Stimulated activated CD4-positive, alpha-beta T cell treated with anti-CD3 and anti-CD28 coated beads, Interleukin-1b, Interleukin-23, amount 100 ng/mL, for 24 hours (primary cell): Measurements from ENCODE around the gene RNF181.
"Not testable (repeated sequence)": the region's sequence is repeated elsewhere in the genome, so short reads cannot be mapped to it uniquely, and the experiment has no call there.

Experiments used
- DNase-seq, 4 experiments: peaks; one replicate each; pipeline ENCODE4 v3.0.0-alpha.2; 2020; ENCODE audit warnings: low read depth in 4 of 4, low spot score in 1 of 4

The RNF181 gene, protein sequence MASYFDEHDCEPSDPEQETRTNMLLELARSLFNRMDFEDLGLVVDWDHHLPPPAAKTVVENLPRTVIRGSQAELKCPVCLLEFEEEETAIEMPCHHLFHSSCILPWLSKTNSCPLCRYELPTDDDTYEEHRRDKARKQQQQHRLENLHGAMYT

GRCh38 chr2:85595301-85596025, at the start of gene RNF181:
RNF181 (plus strand) TSS chr2:85595745; CDS start chr2:85595764, 19 bp downstream.
- DNase-seq, result peak; percentile 62 to 85 (median 72)

DNA sequence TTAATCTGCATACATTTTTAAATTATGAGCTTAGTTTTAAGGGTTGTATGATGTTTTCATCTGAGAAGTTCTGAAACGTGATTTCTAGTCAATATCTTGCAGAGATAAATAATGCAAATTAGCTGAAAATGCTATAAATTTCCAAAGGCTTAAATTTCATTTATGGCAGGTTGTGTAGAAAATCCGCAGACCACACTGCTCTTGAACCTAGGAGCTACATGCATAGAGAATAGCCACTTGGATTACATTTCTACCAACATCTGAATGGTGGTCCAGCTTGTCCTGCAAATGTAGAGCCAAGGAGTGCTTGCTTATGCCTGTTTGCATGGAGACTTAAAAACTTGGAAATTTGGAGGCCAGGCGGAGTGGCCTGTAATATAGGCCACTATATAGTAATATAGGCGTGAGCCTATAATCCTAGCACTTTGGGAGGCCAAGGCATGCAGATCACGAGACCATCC, 49.7 kb upstream of the RNF181 start:
- DNase-seq, result no peak

DNA sequence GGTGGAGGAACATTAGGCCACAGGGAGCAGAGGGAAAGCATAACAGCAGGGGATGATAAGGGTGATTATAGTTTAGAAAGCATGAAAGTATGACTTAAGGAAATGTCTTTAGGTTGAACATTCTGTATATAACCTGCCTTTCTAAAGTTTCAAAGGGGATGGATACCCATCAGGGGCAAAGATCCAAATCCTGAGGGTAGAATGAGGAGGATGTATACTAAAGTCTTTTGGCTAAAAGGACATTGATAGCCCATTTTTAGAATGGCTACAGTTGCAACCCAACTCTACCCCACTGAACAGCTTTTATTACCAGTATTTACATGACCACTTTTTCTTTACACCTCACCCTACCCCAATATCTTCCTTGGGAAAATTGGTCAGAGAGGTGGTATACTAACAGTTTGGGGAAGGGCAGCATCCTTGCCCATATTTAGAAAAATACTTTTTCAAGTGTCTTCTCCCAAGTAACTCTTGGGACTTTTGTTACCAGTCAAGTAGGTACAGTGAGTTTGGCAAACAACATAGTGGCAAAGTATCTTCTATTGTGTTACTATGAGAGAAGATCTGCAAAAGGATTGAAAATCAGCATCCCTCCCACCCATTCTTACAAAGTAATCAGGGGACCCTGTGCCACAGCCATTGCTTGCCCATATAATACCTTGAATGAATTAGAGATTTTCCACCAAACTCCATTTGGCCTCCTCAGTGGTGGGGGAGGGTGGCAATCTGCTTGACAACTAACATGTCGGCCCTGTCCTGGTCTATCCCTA, 48.3 kb upstream of the RNF181 start:
- no peak for DNase-seq

GRCh38 chr2:85547859-85548607, 47.5 kb upstream of the RNF181 start:
- no peak for DNase-seq

DNA sequence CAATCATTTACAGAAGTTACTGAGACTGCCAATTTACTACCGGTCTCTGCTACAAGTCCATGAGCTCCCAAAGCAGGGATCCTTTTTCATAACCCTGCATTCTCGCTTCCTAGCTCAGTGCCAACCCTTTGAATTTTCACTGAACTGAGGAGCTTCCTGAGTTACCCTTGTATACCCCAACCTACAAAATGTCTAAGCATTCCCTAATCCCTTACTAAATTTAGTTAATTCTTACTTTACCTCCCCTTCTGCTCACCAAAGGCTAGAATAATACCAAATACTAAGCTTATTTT, 47.0 kb upstream of the RNF181 start:
- no peak for DNase-seq

GRCh38 chr2:85549095-85549494, 46.5 kb upstream of the RNF181 start:
- no peak for DNase-seq

DNA sequence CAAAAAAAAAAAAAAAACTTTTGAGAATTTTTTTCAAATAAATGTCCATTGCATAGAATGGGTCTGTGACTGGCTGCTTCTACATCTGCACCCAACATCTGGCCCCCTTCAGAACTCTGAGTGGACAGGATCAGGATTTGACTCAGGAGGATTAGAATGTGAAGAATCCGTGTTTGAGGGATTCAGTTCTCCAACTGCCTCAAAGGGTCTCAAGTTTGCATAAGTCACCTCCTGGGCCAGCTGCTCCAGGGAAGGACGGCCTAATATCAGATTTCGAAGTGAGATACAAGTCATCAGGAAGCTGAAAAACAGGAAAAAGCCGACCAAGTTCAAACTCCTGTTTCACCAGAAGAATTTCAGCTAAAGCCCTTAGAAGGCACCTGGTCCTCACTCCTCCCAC, 45.7 kb upstream of the RNF181 start:
- no peak for DNase-seq

- no peak for DNase-seq
Observed at GRCh38 chr2:85550486-85550885, 45.1 kb upstream of the RNF181 start.

DNA sequence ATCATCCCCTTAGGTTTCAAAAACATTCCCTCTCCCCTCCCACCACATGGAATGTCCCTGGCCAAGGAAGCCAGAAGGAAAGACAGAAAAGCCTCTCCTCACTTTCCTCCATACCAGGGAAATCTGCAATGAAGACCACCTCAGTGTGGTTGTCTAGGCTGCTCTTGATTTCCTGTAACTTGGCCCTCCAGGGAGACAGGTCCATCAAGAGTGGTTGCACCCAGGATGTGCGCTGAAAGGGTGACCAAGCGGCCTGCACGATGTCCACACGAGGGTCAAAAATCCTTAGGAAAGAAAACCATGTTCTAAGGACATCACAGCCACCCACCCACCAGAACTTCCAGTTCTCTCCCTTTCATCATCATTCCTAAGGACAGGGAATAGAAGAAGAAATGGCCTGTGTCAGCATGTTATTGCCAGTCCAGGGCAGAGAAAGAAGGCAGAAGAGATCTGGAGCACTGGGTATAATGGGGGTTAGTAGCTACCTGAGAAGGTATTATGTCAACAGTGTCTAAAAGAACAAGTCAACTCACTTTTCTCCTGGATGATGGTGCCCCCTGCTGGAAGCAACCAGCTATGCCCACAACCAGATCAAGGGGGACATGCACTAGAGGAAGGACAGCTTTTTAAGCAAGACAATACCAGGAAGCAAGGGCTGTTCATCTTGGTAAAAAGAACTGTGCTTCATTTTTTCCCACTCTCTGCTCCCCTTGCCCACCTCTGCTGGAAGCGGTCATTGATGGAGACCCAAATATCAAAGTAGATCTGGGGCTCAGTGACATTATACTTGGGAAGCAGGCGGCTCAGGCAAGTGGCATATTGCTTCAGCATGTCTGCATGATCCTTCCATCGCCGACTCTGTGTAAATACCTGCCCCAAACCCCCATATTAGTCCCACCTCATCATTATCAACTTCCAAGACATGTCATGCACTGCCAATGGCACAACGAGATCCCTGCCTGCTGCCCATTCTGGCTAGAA, 43.6 kb upstream of the RNF181 start:
- DNase-seq, result peak; percentile 73 to 79 (median 75)

DNA sequence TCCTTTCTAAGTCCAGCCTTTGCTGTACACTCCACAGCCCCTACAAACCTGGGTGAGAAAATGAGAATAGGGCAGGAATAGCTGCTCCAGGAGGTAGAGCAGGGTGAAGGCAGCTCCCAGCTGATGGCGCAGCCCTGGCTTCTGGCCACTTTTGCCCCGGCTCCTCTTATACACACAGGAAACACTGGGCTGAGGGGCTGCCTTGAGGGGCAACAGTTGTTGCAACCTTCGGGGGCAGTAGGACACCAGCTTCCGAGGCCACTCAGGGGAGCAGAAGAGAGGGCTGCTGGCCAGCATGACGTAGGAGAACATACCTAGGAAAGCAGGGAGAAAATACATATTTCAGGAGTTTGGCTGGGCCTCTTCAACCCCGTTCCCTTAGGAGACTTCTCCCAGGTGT, 42.4 kb upstream of the RNF181 start:
- DNase-seq, result no peak

GRCh38 chr2:85554980-85555612, 40.4 kb upstream of the RNF181 start:
- DNase-seq, result no peak

- no peak for DNase-seq
Observed at GRCh38 chr2:85557130-85557529, 38.4 kb upstream of the RNF181 start.

- DNase-seq, result no peak
Observed at GRCh38 chr2:85558160-85558559, 37.4 kb upstream of the RNF181 start.

GRCh38 chr2:85560403-85560726, 35.2 kb upstream of the RNF181 start:
- not testable (repeated sequence) for DNase-seq

GRCh38 chr2:85560812-85561279, 34.7 kb upstream of the RNF181 start:
- DNase-seq, result no peak

DNA sequence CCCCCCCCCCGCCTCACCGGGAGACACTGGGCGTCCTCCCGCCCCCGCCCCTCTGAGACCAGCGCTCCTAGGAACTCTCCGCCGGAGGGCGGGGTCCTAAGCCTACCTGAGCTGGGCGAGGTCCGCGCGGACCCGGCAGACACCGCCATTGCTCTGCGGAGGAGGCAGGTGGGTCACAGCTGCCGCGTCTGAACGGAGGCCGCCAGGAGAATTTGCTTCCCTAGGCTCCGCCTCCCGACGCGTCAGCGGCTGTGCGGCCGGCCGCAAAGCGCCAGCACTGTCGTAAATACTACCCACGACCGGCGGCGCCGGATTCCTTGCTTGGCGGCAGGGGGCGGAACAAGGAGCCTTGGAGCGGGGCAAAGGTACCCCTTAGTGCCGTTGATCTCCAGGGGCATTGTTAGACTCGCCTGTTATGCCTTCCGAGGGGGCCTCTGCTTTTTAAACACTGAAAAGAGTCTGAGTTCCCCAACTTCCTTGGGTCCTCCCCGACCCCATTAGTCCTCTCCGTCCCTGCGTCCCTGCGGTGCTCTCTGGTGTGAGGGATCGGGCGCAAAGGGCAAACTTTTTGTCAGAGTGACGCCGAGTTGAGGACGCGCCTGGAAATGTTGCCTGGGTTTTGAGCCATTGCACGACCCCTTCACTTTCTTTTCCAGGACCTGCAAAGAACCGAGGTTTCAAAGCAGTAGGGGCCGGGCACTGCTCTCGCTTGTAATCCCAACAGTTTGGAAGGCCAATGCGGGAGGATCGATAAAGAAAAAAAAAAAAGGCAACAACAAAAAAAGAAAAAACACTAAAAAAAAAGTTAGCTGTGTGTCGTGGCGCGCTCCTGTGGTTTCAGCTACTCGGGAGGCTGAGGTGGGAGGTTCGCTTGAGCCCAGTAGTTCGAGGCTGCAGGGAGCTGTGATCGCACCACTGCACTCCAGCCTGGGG, 34.0 kb upstream of the RNF181 start, which contains the start of gene GGCX:
Gene GGCX (minus strand): TSS at position 214 of the 933 bp plus-strand sequence. CDS start 65 bp downstream, at position 149.
- DNase-seq, result peak; percentile 88 to 94 (median 91)

GRCh38 chr2:85564144-85564563, 31.4 kb upstream of the RNF181 start:
- no peak for DNase-seq

- DNase-seq, result no peak
Observed at GRCh38 chr2:85566265-85566664, 29.3 kb upstream of the RNF181 start.

GRCh38 chr2:85575739-85576138, 19.8 kb upstream of the RNF181 start:
- DNase-seq, result no peak
